Erythroblast (primary cell): Measurements from ENCODE around the gene OSBPL3.

ENCODE experiments used
- GATA1 ChIP-seq: IDR thresholded peaks from 2 replicates; pipeline ENCODE4 v1.6.1; 2011; ENCODE audit warnings: low read depth, mild to moderate bottlenecking, control low read depth, low read length, moderate library complexity
- POLR2A ChIP-seq: IDR thresholded peaks from 2 replicates; pipeline ENCODE4 v1.6.1; 2011; ENCODE audit warnings: mild to moderate bottlenecking, low read length

- TF ChIP-seq POLR2A (no peak), GATA1 (no peak)
These were observed 102.1 kb downstream of the OSBPL3 start for GRCh38 chr7:24877790-24878311.
